ENCODE data around the gene AATK. TPM values are rescaled to one million over a fixed set of nuclear protein-coding genes. Genes with fewer than 3 reads are reported as not detected.

Gene AATK
- total RNA-seq, 2 donors from 2014 or later = 3.3 to 4.3 TPM

- no peak overlapping the region for H3K27ac ChIP-seq (ENCODE audit: low read depth, low read length)
- WGBS, 2 experiments (ENCODE audit: insufficient coverage in 1 of 2, insufficient read length in 1 of 2) = 92% methylated on average over 7 to 9 of the region's 9 CpGs
These were observed 74.9 kb downstream of the AATK start for GRCh38 chr17:81091154-81091553.

GRCh38 chr17:81090361-81091136 is 75.5 kb downstream of the AATK start:
- H3K27me3 Mint-ChIP-seq (ENCODE audit: insufficient read depth) = no peaks in the 10 kb centered on the region
- Histone ChIP-seq H3K9ac (ENCODE audit: extremely low read depth, low read length, poor library complexity, severe bottlenecking) (no peak overlapping the region), H3K36me3 (ENCODE audit: control insufficient read depth, insufficient read depth, low read length) (no peaks in the 10 kb centered on the region), H3K4me1 (ENCODE audit: control insufficient read depth, insufficient read depth, low read length) (peaks cover 7% of the 10 kb centered on the region), H3K9me3 (ENCODE audit: control insufficient read depth, low read length) (no peaks in the 10 kb centered on the region), H3K27me3 (ENCODE audit: control insufficient read depth, insufficient read depth, low read length, poor library complexity, severe bottlenecking) (no peaks in the 10 kb centered on the region), H3K27ac (ENCODE audit: low read depth, low read length) (no peak overlapping the region), H3K4me3 (ENCODE audit: low read length) (no peak overlapping the region)
- H3K9me3 Mint-ChIP-seq = no peaks in the 10 kb centered on the region
- H3K27ac Mint-ChIP-seq = no peak overlapping the region
- no peak for TF ChIP-seq CTCF (conservative IDR thresholded peaks at IDR 0.05)
- peaks cover 6% of the 10 kb centered on the region for H3K36me3 Mint-ChIP-seq (ENCODE audit: low read depth)
- H3K4me1 Mint-ChIP-seq = peaks cover 7% of the 10 kb centered on the region
- peak; percentile 97 for DNase-seq
- no peak overlapping the region for H3K4me3 Mint-ChIP-seq
- WGBS, 2 experiments (ENCODE audit: insufficient coverage in 1 of 2, insufficient read length in 1 of 2) = 82% methylated on average over 18 to 22 of the region's 26 CpGs

More at GRCh38 chr17:81091154-81091553, 74.9 kb downstream of the AATK start:
- no peaks in the 10 kb centered on the region for H3K27me3 ChIP-seq (ENCODE audit: control insufficient read depth, insufficient read depth, low read length, poor library complexity, severe bottlenecking)
- H3K9ac ChIP-seq (ENCODE audit: extremely low read depth, low read length, poor library complexity, severe bottlenecking) = no peak overlapping the region
- H3K27me3 Mint-ChIP-seq (ENCODE audit: insufficient read depth) = no peaks in the 10 kb centered on the region
- no peak overlapping the region for H3K27ac Mint-ChIP-seq
- H3K36me3 ChIP-seq (ENCODE audit: control insufficient read depth, insufficient read depth, low read length) = no peaks in the 10 kb centered on the region
- no peak for TF ChIP-seq CTCF (conservative IDR thresholded peaks at IDR 0.05)
- H3K36me3 Mint-ChIP-seq (ENCODE audit: low read depth) = peaks cover 5% of the 10 kb centered on the region
- no peaks in the 10 kb centered on the region for H3K9me3 ChIP-seq (ENCODE audit: control insufficient read depth, low read length)
- no peak for DNase-seq
- H3K4me1 ChIP-seq (ENCODE audit: control insufficient read depth, insufficient read depth, low read length) = peaks cover 7% of the 10 kb centered on the region
- no peaks in the 10 kb centered on the region for H3K9me3 Mint-ChIP-seq
- H3K4me1 Mint-ChIP-seq = peaks cover 7% of the 10 kb centered on the region
- no peak overlapping the region for H3K4me3 ChIP-seq (ENCODE audit: low read length)
- no peak overlapping the region for H3K4me3 Mint-ChIP-seq

- no peak for DNase-seq
- H3K4me1 ChIP-seq (ENCODE audit: control insufficient read depth, insufficient read depth, low read length) = no peaks in the 10 kb centered on the region
- H3K27me3 ChIP-seq (ENCODE audit: control insufficient read depth, insufficient read depth, low read length, poor library complexity, severe bottlenecking) = no peaks in the 10 kb centered on the region
- no peak overlapping the region for H3K4me3 ChIP-seq (ENCODE audit: low read length)
- TF ChIP-seq CTCF (conservative IDR thresholded peaks at IDR 0.05) = no peak
- Mint-ChIP-seq H3K27ac (no peak overlapping the region), H3K9me3 (no peaks in the 10 kb centered on the region), H3K36me3 (ENCODE audit: low read depth) (peaks cover 6% of the 10 kb centered on the region), H3K4me3 (no peak overlapping the region), H3K4me1 (no peaks in the 10 kb centered on the region), H3K27me3 (ENCODE audit: insufficient read depth) (no peaks in the 10 kb centered on the region)
- no peaks in the 10 kb centered on the region for H3K9me3 ChIP-seq (ENCODE audit: control insufficient read depth, low read length)
- H3K27ac ChIP-seq (ENCODE audit: low read depth, low read length) = no peak overlapping the region
- no peak overlapping the region for H3K9ac ChIP-seq (ENCODE audit: extremely low read depth, low read length, poor library complexity, severe bottlenecking)
- H3K36me3 ChIP-seq (ENCODE audit: control insufficient read depth, insufficient read depth, low read length) = no peaks in the 10 kb centered on the region
- WGBS, 2 experiments (ENCODE audit: insufficient coverage in 1 of 2, insufficient read length in 1 of 2) = 91 to 93% methylated on average over 30 to 32 of the region's 32 CpGs
These were observed 79.1 kb downstream of the AATK start for GRCh38 chr17:81086789-81087551.
